Activated naive CD4-positive, alpha-beta T cell treated with anti-CD3 and anti-CD28 coated beads for 36 hours (primary cell): Measurements from ENCODE around the gene BPIFB2. TPM values are rescaled to one million over a fixed set of nuclear protein-coding genes. Genes with fewer than 3 reads are reported as not detected.

Experiments
- CTCF ChIA-PET: fragments of 350-600 bp; sonication (Branson Sonifier 250); formaldehyde crosslinking; loops from one replicate; lab custom pipeline; 2021; ENCODE audit warnings: antibody characterized with exemption; lab: Charles Lee
- DNase-seq: peaks from one replicate; pipeline ENCODE4 v3.0.0-alpha.2; 2020
- H3K27ac Mint-ChIP-seq: one replicate; pipeline ENCODE4 v1.8.0; 2021; ENCODE audit warnings: mild to moderate bottlenecking, mixed read lengths
- H3K27me3 Mint-ChIP-seq: one replicate; pipeline ENCODE4 v1.8.0; 2021; ENCODE audit warnings: low read depth, mixed read lengths
- H3K36me3 Mint-ChIP-seq: one replicate; pipeline ENCODE4 v1.8.0; 2021; ENCODE audit warnings: low read depth, mixed read lengths
- H3K4me1 Mint-ChIP-seq: one replicate; pipeline ENCODE4 v1.8.0; 2021; ENCODE audit warnings: low read depth, mixed read lengths
- H3K4me3 Mint-ChIP-seq: one replicate; pipeline ENCODE4 v1.8.0; 2021; ENCODE audit warnings: mild to moderate bottlenecking, moderate library complexity, mixed read lengths
- H3K9me3 Mint-ChIP-seq: one replicate; pipeline ENCODE4 v1.8.0; 2021; ENCODE audit warnings: mixed read lengths
- intact Hi-C: fragments of 100-400 bp; cut with micrococcal nuclease; formaldehyde crosslinking; loops from one replicate; pipeline ENCODE4 v1.15.1; 2023
- total RNA-seq, 2 experiments: library from RNA; stranded (reverse); gene quantifications; one replicate each; pipeline ENCODE4 v1.2.3, GENCODE V29; 2021

Gene BPIFB2
- total RNA-seq, 2 experiments from 2014 or later: not detected

- DNase-seq: peak; percentile 60
- Mint-ChIP-seq H3K4me1 (peaks cover 77% of the 10 kb centered on the region), H3K9me3 (no peaks in the 10 kb centered on the region), H3K4me3 (no peak overlapping the region), H3K36me3 (no peaks in the 10 kb centered on the region), H3K27me3 (no peaks in the 10 kb centered on the region), H3K27ac (peak overlapping the region; percentile 30)
- CTCF ChIA-PET: interaction anchor here (0.7 to 3.6 kb wide), 3 partner anchors 8 to 21 kb away, joined by 3 to 44 read pairs (median 3); no protein-coding TSS in a partner anchor
- intact Hi-C loops: loop anchor here (10.0 kb wide), 1 partner anchor 711 kb away; no protein-coding TSS in a partner anchor
Measured at GRCh38 chr20:32965581-32966373, 41.7 kb upstream of the BPIFB2 start.

DNA sequence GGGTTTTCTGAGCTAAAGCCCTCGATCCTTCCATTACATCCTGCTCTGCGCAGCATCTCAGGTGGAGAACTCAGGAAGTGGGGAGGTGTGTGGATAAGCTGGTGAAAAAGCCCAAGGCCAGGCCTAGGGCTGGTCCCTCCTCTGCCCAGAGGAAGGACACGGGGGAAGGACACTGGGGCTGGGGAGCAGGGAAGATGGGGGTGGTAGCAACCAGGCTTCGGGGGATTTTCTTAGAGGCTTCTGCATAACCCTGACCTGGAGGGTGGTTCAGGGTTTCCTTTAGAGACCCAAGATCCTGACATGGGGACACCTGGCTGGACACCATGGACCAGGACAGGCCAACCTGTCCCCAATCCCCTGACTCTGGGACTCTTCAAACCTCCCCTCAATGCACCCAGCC is 41.1 kb upstream of the BPIFB2 start:
- no peak for DNase-seq
- intact Hi-C loops: loop anchor here (10.0 kb wide), 1 partner anchor 712 kb away; no protein-coding TSS in a partner anchor
- no peaks in the 10 kb centered on the region for H3K9me3 Mint-ChIP-seq
- no peak overlapping the region for H3K27ac Mint-ChIP-seq
- no peaks in the 10 kb centered on the region for H3K36me3 Mint-ChIP-seq
- peaks cover 77% of the 10 kb centered on the region for H3K4me1 Mint-ChIP-seq
- no peaks in the 10 kb centered on the region for H3K27me3 Mint-ChIP-seq
- no peak overlapping the region for H3K4me3 Mint-ChIP-seq
- CTCF ChIA-PET: interaction anchor here (0.7 to 3.6 kb wide), 3 partner anchors 8 to 20 kb away, joined by 3 to 44 read pairs (median 3); no protein-coding TSS in a partner anchor

DNA sequence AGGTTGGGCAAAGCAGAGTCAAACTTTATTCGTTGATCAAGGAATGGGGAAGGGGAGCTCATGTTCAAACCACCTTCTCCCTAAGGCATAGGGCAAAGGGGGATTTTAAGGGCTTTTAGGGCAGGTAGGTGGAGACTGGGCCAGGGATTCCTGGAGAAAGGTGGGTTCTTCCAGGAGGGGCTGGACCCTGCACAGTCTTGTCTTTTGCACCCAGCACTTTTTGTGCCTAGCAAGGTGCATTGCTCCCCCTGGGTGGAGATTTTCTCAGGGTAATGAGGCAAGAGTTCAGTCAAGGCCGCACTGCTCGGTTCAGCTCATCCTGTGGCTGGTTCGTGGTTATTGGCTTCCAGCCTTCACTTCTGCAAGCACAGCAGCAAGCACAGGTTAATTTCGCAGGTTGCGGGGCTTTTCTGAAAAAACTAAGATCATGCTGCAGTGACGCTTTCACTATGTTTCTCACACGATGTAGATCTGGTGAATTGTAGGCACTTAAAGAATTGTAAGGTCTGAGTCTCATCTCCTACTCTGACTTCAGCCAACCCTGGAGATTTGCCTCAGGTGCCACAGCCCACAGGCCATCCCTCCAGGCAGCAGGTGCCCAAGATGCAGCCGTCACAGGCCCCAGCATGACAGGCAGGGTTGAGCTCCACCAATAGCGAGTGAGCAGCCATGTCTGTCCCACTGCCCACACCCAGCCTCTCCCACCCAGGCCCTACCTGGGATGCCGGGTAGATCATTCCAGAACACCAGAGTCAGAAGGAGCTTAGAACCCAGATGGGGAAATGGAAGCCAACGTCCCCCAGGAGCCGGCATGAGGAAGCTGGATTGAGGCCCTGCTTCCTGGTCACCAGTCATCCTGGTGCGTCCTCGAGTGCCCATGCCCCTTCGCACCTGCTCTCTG is 40.4 kb upstream of the BPIFB2 start:
- DNase-seq: peak; percentile 86
- Mint-ChIP-seq H3K4me3 (peak overlapping the region; percentile 57), H3K4me1 (peaks cover 76% of the 10 kb centered on the region), H3K27me3 (no peaks in the 10 kb centered on the region), H3K27ac (no peak overlapping the region), H3K36me3 (no peaks in the 10 kb centered on the region), H3K9me3 (no peaks in the 10 kb centered on the region)
- CTCF ChIA-PET: interaction anchor here (1.3 to 3.6 kb wide), 3 partner anchors 9 to 38 kb away, joined by 4 to 44 read pairs (median 7); partner anchors contain the start of gene SUN5
- intact Hi-C loops: loop anchor here (10.0 kb wide), 1 partner anchor 712 kb away; no protein-coding TSS in a partner anchor

GRCh38 chr20:32967961-32968457 is 39.5 kb upstream of the BPIFB2 start:
- CTCF ChIA-PET: interaction anchor here (0.7 to 3.6 kb wide), 4 partner anchors 10 to 721 kb away, joined by 3 to 44 read pairs (median 6); partner anchors contain the start of gene SUN5
- Mint-ChIP-seq H3K27me3 (no peaks in the 10 kb centered on the region), H3K4me3 (peak overlapping the region; percentile 57), H3K27ac (no peak overlapping the region), H3K36me3 (peaks cover 3% of the 10 kb centered on the region), H3K9me3 (no peaks in the 10 kb centered on the region), H3K4me1 (peaks cover 78% of the 10 kb centered on the region)
- intact Hi-C loops: loop anchor here (1.0 to 10.0 kb wide), 2 partner anchors 22 to 713 kb away; no protein-coding TSS in a partner anchor
- peak; percentile 82 for DNase-seq

- H3K27ac Mint-ChIP-seq: no peak overlapping the region
- H3K4me1 Mint-ChIP-seq: peaks cover 79% of the 10 kb centered on the region
- DNase-seq: peak; percentile 80
- peaks cover 7% of the 10 kb centered on the region for H3K36me3 Mint-ChIP-seq
- intact Hi-C loops: loop anchor here (1.0 to 10.0 kb wide), 2 partner anchors 22 to 714 kb away; no protein-coding TSS in a partner anchor
- no peaks in the 10 kb centered on the region for H3K9me3 Mint-ChIP-seq
- no peaks in the 10 kb centered on the region for H3K27me3 Mint-ChIP-seq
- H3K4me3 Mint-ChIP-seq: peak overlapping the region; percentile 57
- CTCF ChIA-PET: interaction anchor here (0.7 to 3.6 kb wide), 4 partner anchors 11 to 720 kb away, joined by 3 to 44 read pairs (median 6); partner anchors contain the start of gene SUN5
Measured at GRCh38 chr20:32968478-32969241, 38.8 kb upstream of the BPIFB2 start.

DNA sequence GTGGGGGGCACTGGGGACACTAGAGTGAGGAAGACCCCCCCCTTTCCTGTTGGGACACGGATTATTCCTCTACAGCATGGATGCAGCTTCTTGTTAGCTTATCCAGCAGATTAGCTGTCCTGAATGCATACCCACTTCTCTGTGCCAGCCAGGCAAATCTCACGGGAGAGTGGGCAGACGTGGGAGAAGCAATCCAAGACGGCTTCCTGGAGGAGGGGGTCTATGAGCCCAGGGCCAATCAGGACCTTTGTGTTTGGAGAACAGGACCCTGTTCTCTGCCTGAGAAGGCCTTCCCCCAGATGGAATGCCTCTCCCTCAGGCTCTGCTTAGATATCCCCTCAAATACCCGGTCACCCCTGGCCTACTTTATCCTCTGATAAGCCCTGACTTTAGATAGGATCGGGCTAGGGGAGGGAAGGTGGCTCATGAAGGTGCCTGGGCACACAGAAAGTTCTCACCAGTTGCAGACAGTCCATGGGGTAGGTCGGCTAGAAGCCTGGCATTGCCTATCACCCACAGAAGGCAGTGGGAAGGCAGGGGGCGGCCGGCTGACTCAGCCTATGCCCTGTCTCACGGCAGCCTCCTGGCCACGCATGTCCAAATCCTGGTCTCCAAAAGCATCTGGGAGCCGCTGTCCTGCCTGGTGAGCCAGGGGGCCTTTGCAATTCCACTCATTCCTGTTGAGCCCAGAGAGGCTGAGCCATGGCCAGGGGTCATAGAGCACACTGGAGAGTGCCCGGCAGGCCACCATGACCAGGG is 38.0 kb upstream of the BPIFB2 start:
- no peak overlapping the region for H3K27ac Mint-ChIP-seq
- no peaks in the 10 kb centered on the region for H3K27me3 Mint-ChIP-seq
- H3K4me3 Mint-ChIP-seq: no peak overlapping the region
- peaks cover 83% of the 10 kb centered on the region for H3K4me1 Mint-ChIP-seq
- intact Hi-C loops: loop anchor here (5.0 to 10.0 kb wide), 5 partner anchors 227 to 715 kb away; partner anchors contain the start of genes ACTL10, ASXL1, C20orf144 and COMMD7
- DNase-seq: no peak
- CTCF ChIA-PET: interaction anchor here (2.2 to 4.9 kb wide), 2 partner anchors 25 to 35 kb away, joined by 7 to 30 read pairs; partner anchors contain the start of gene SUN5
- H3K9me3 Mint-ChIP-seq: no peaks in the 10 kb centered on the region
- H3K36me3 Mint-ChIP-seq: peaks cover 7% of the 10 kb centered on the region

DNA sequence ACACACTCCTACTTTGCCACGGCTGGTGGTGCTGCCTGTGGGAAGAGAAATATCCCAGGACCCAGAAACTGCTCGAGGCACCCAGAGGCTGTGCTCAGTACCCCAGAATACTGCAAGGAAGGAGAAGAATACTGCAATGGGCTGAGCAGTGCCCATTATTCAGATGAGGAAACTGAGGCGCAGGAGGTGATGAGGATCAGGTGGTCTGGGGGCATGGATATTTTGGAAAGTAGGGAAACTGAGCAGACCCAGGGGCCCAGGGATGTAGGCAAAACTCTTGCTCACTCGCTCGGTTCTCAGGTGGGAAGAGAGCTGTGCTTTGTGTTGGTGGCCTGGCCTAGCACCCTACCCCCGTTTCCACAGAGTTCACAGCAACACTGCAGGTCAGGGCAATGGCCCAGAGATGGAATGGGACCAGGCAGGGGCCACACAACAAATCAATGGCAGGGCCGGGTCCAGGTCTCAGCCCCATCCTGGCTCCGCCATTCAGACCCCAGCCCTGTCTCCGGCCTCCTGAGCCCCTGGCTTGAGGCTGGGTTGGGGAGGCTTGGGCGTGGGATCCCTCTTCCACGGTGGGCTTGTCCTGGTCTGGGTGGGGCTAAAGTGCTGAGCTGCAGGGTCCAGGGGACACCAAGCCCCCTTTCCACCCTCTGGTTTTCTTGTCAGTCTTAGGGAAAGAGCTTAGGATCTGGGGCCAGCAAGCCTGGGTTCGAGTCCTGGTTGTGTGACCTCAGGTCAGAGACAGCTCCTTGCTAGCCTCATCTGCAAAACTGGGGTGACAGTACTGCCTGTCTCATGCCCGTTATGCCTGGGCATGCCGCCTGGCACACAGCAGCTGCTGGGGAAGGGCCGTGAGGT is 37.2 kb upstream of the BPIFB2 start:
- CTCF ChIA-PET: interaction anchor here (0.7 to 4.9 kb wide), 3 partner anchors 25 to 853 kb away, joined by 3 to 30 read pairs (median 3); no protein-coding TSS in a partner anchor
- H3K4me3 Mint-ChIP-seq: no peak overlapping the region

GRCh38 chr20:32970973-32971300 is 36.6 kb upstream of the BPIFB2 start:
- DNase-seq: no peak
- H3K9me3 Mint-ChIP-seq: no peaks in the 10 kb centered on the region
- intact Hi-C loops: loop anchor here (5.0 to 10.0 kb wide), 4 partner anchors 229 to 694 kb away; partner anchors contain the start of genes ACTL10, ASXL1, C20orf144 and COMMD7
- H3K36me3 Mint-ChIP-seq: peaks cover 7% of the 10 kb centered on the region
- H3K4me1 Mint-ChIP-seq: peaks cover 79% of the 10 kb centered on the region
- no peak overlapping the region for H3K27ac Mint-ChIP-seq
- CTCF ChIA-PET: interaction anchor here (0.7 to 4.9 kb wide), 4 partner anchors 26 to 853 kb away, joined by 3 to 30 read pairs (median 3); no protein-coding TSS in a partner anchor
- H3K4me3 Mint-ChIP-seq: no peak overlapping the region
- H3K27me3 Mint-ChIP-seq: no peaks in the 10 kb centered on the region

More for the DNA sequence above, 37.2 kb upstream of the BPIFB2 start:
- H3K27me3 Mint-ChIP-seq: no peaks in the 10 kb centered on the region
- DNase-seq: no peak
- no peak overlapping the region for H3K27ac Mint-ChIP-seq
- intact Hi-C loops: loop anchor here (5.0 to 10.0 kb wide), 4 partner anchors 228 to 694 kb away; partner anchors contain the start of genes ACTL10, ASXL1, C20orf144 and COMMD7
- H3K4me1 Mint-ChIP-seq: peaks cover 85% of the 10 kb centered on the region
- no peaks in the 10 kb centered on the region for H3K9me3 Mint-ChIP-seq
- H3K36me3 Mint-ChIP-seq: peaks cover 7% of the 10 kb centered on the region

DNA sequence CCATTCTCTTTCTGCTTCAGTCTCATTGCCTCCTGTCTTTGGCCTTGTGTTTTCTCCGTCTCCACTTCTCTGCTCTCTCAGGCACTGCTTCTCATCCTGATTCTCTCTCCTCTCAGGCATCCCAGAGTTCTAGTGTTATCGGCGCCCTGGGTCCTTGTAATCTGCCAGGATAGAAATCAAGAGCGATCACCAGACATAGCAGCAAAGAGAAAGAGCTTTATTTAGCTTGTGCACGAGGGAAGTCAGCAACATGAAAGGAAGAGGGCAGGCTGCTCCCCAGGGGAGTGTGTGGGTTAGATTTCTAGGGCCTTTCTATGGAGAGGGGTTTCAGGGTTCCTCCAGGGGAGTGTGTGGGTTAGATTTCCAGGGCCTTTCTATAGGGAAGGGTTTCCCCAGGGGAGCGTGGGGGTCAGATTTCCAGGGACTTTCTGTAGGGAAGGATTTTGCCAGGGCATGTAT is 35.8 kb upstream of the BPIFB2 start:
- Mint-ChIP-seq H3K9me3 (peaks cover 6% of the 10 kb centered on the region), H3K36me3 (peaks cover 13% of the 10 kb centered on the region), H3K4me3 (no peak overlapping the region), H3K4me1 (peaks cover 78% of the 10 kb centered on the region), H3K27ac (no peak overlapping the region), H3K27me3 (no peaks in the 10 kb centered on the region)
- CTCF ChIA-PET: interaction anchor here (0.7 to 4.9 kb wide), 5 partner anchors 22 to 473 kb away, joined by 3 to 30 read pairs (median 3); no protein-coding TSS in a partner anchor
- intact Hi-C loops: loop anchor here (1.0 to 10.0 kb wide), 9 partner anchors 20 to 693 kb away; partner anchors contain the start of genes ACTL10, ASXL1, C20orf144 and COMMD7
- no peak for DNase-seq
